HepG2 (cell line): ENCODE data around the gene CLDN9.

Experiments
- KDM5A ChIP-seq: fragments of 200-600 bp; sonication (generic); IDR thresholded peaks from 2 replicates; pipeline ENCODE4 v1.7.0; 2018; ENCODE audit warnings: antibody characterized with exemption, mild to moderate bottlenecking, low read length, borderline replicate concordance
- TBL1XR1 ChIP-seq: fragments of 150-350 bp; IDR thresholded peaks from 2 replicates; pipeline ENCODE4 v1.6.1; 2014; ENCODE audit warnings: borderline replicate concordance, low read length; ENCODE audit not compliant: partially characterized antibody

DNA sequence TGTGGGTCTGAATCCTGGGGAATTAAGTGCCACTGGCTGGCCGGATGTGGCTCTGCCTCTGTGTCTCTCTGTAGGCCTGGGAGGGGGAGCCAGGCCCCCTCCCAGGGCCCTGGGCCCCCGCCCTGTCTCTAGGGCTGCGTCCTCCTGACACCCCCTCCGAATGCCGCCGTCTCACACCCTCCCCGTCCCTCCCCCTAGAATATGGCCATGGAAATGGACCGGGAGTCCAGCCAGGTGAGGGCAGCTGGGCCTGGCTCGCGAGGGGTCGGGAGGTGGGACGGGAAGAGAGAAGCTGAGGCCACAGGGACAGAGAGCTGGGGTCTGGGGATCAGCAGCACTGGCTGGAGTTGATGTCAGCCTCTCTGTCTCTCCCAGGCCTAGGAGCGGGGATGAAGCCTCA is 16.4 kb upstream of the CLDN9 start:
- TF ChIP-seq KDM5A (no peak), TBL1XR1 (no peak)
